Measurements from ENCODE around the gene SEMA6D. TPM values are rescaled to one million over a fixed set of nuclear protein-coding genes. Genes with fewer than 3 reads are reported as not detected.

Gene SEMA6D
- total and polyA plus RNA-seq, 4 donors = 68.8 to 160 (median 117) TPM

- Histone ChIP-seq H3K27me3 (ENCODE audit: control insufficient read depth, insufficient read depth, low read length) (no peaks in the 10 kb centered on the region), H3K9me3 (ENCODE audit: control insufficient read depth, insufficient read depth, low read length) (no peaks in the 10 kb centered on the region), H3K36me3 (ENCODE audit: control insufficient read depth, insufficient read depth, low read length) (no peaks in the 10 kb centered on the region), H3K4me1 (ENCODE audit: control insufficient read depth, insufficient read depth, low read length) (no peaks in the 10 kb centered on the region), H3K27ac (ENCODE audit: low read depth, low read length) (no peak overlapping the region), H3K4me3 (ENCODE audit: low read depth, low read length) (no peak overlapping the region)
- WGBS (ENCODE audit: insufficient coverage) = 96% methylated on average over 4 of the region's 9 CpGs
- DNase-seq (ENCODE audit: low read depth in 4 of 6, low spot score in 6 of 6) = peak in 1 of 6 donors; percentile 37
These were observed 102.9 kb downstream of the SEMA6D start for GRCh38 chr15:47820057-47820746.

- Histone ChIP-seq H3K4me3 (ENCODE audit: low read depth, low read length) (no peak overlapping the region), H3K4me1 (ENCODE audit: control insufficient read depth, insufficient read depth, low read length) (no peaks in the 10 kb centered on the region), H3K27me3 (ENCODE audit: control insufficient read depth, insufficient read depth, low read length) (no peaks in the 10 kb centered on the region), H3K9me3 (ENCODE audit: control insufficient read depth, insufficient read depth, low read length) (no peaks in the 10 kb centered on the region), H3K36me3 (ENCODE audit: control insufficient read depth, insufficient read depth, low read length) (no peaks in the 10 kb centered on the region), H3K27ac (ENCODE audit: low read depth, low read length) (no peak overlapping the region)
- peak in 1 of 6 donors; percentile 39 for DNase-seq (ENCODE audit: low read depth in 4 of 6, low spot score in 6 of 6)
- WGBS (ENCODE audit: insufficient coverage) = 70% methylated on average over 2 of the region's 8 CpGs
These were observed 103.5 kb downstream of the SEMA6D start for GRCh38 chr15:47820747-47821319.

GRCh38 chr15:47822048-47822447 is 104.7 kb downstream of the SEMA6D start:
- no peak overlapping the region for H3K27ac ChIP-seq (ENCODE audit: low read depth, low read length)
- DNase-seq (ENCODE audit: low read depth in 4 of 6, low spot score in 6 of 6) = peak in 1 of 6 donors; percentile 17
- H3K27me3 ChIP-seq (ENCODE audit: control insufficient read depth, insufficient read depth, low read length) = no peaks in the 10 kb centered on the region
- no peak overlapping the region for H3K4me3 ChIP-seq (ENCODE audit: low read depth, low read length)
- WGBS (ENCODE audit: insufficient coverage) = 88% methylated on average over 3 of the region's 4 CpGs
- H3K36me3 ChIP-seq (ENCODE audit: control insufficient read depth, insufficient read depth, low read length) = no peaks in the 10 kb centered on the region
- H3K9me3 ChIP-seq (ENCODE audit: control insufficient read depth, insufficient read depth, low read length) = no peaks in the 10 kb centered on the region
- H3K4me1 ChIP-seq (ENCODE audit: control insufficient read depth, insufficient read depth, low read length) = no peaks in the 10 kb centered on the region
